Endodermal cell (in vitro differentiated cells): ENCODE data around the gene NTN3. TPM values are rescaled to one million over a fixed set of nuclear protein-coding genes. Genes with fewer than 3 reads are reported as not detected.

ENCODE experiments used
- DNase-seq: peaks from one replicate; pipeline ENCODE4 v3.0.0-alpha.2; 2017
- H3K27ac ChIP-seq: 2 replicates; pipeline ENCODE4 v1.5.1; 2013; ENCODE audit warnings: mild to moderate bottlenecking, low read depth, low read length, moderate library complexity
- H3K27me3 ChIP-seq: 2 replicates; pipeline ENCODE4 v1.6.1; 2013; ENCODE audit warnings: mild to moderate bottlenecking, low read length, moderate library complexity; ENCODE audit not compliant: insufficient read depth, control insufficient read depth, poor library complexity, severe bottlenecking
- H3K36me3 ChIP-seq: 2 replicates; pipeline ENCODE4 v1.7.0; 2013; ENCODE audit warnings: mild to moderate bottlenecking, low read length, moderate library complexity; ENCODE audit not compliant: control insufficient read depth, insufficient read depth
- H3K4me1 ChIP-seq: one replicate; pipeline ENCODE4 v1.7.0; 2013; ENCODE audit warnings: low read length; ENCODE audit not compliant: control insufficient read depth, insufficient read depth
- H3K4me3 ChIP-seq: 2 replicates; pipeline ENCODE4 v1.5.1; 2013; ENCODE audit warnings: mild to moderate bottlenecking, low read length, moderate library complexity
- H3K9ac ChIP-seq: 2 replicates; pipeline ENCODE4 v1.6.1; 2013; ENCODE audit warnings: mild to moderate bottlenecking, low read length, moderate library complexity; ENCODE audit not compliant: poor library complexity, severe bottlenecking; ENCODE audit errors: extremely low read depth
- H3K9me3 ChIP-seq: 2 replicates; pipeline ENCODE4 v1.6.1; 2013; ENCODE audit warnings: mild to moderate bottlenecking, low read length, moderate library complexity; ENCODE audit not compliant: control insufficient read depth
- H3K27ac Mint-ChIP-seq: 2 replicates; pipeline ENCODE4 v1.8.0; 2020; ENCODE audit warnings: mixed read lengths
- H3K27me3 Mint-ChIP-seq: 2 replicates; pipeline ENCODE4 v1.8.0; 2021; ENCODE audit warnings: mild to moderate bottlenecking, mixed read lengths; ENCODE audit not compliant: insufficient read depth
- H3K36me3 Mint-ChIP-seq: 2 replicates; pipeline ENCODE4 v1.8.0; 2020; ENCODE audit warnings: low read depth, mixed read lengths
- H3K4me1 Mint-ChIP-seq: 2 replicates; pipeline ENCODE4 v1.8.0; 2020; ENCODE audit warnings: mixed read lengths
- H3K4me3 Mint-ChIP-seq: 2 replicates; pipeline ENCODE4 v1.8.0; 2020; ENCODE audit warnings: mild to moderate bottlenecking, moderate library complexity, mixed read lengths
- H3K9me3 Mint-ChIP-seq: 2 replicates; pipeline ENCODE4 v1.8.0; 2020; ENCODE audit warnings: mild to moderate bottlenecking, mixed read lengths
- CTCF ChIP-seq: fragments of 200-600 bp; sonication (generic); conservative IDR thresholded peaks from 2 replicates; pipeline ENCODE4 v1.5.0; 2021; ENCODE audit warnings: antibody characterized with exemption, mild to moderate bottlenecking
- WGBS, 2 experiments: methylation state at CpG; one replicate each; pipeline versions ENCODE4 v1.1.5 to v1.1.7; 2013; ENCODE audit warnings: missing lambda C conversion rate in 2 of 2, mixed read lengths in 1 of 2; ENCODE audit not compliant: insufficient coverage in 1 of 2, insufficient read length in 1 of 2; 5-methylcytosine and 5-hydroxymethylcytosine counted together
- total RNA-seq, 2 donors: library from RNA; stranded (reverse); fragmentation: NEBNext Ultra II Directional in 1 of 2; extraction: Animal tissue kit (Norgen Biotek cat#: 25700) in 1 of 2; gene quantifications; 2 replicates in 1 of 2; 3 replicates in 1 of 2; pipeline ENCODE4 v1.2.1, GENCODE V29; 2021

Gene NTN3
- total RNA-seq, 2 donors from 2014 or later: 0.48 to 0.62 TPM

- DNase-seq: peak; percentile 62
- 87 to 91% methylated on average over 6 to 8 of the region's 9 CpGs for WGBS, 2 experiments
- Mint-ChIP-seq H3K36me3 (peaks cover 73% of the 10 kb centered on the region), H3K4me3 (no peak overlapping the region), H3K9me3 (no peaks in the 10 kb centered on the region), H3K27me3 (no peaks in the 10 kb centered on the region), H3K4me1 (peaks cover 2% of the 10 kb centered on the region), H3K27ac (peak overlapping the region; percentile 56)
- Histone ChIP-seq H3K4me3 (no peak overlapping the region), H3K27ac (no peak overlapping the region), H3K9ac (peak overlapping the region; percentile 16), H3K4me1 (no peaks in the 10 kb centered on the region), H3K27me3 (no peaks in the 10 kb centered on the region), H3K36me3 (peaks cover 64% of the 10 kb centered on the region), H3K9me3 (no peaks in the 10 kb centered on the region)
- no peak for TF ChIP-seq CTCF
Observed at GRCh38 chr16:2443555-2443954, 27.5 kb upstream of the NTN3 start.

- H3K27me3 ChIP-seq: no peaks in the 10 kb centered on the region
- peaks cover 59% of the 10 kb centered on the region for H3K36me3 ChIP-seq
- Mint-ChIP-seq H3K36me3 (peaks cover 82% of the 10 kb centered on the region), H3K27me3 (no peaks in the 10 kb centered on the region), H3K9me3 (no peaks in the 10 kb centered on the region), H3K4me1 (peaks cover 2% of the 10 kb centered on the region), H3K27ac (no peak overlapping the region), H3K4me3 (no peak overlapping the region)
- no peak overlapping the region for H3K4me3 ChIP-seq
- no peak overlapping the region for H3K27ac ChIP-seq
- no peak for TF ChIP-seq CTCF
- no peaks in the 10 kb centered on the region for H3K9me3 ChIP-seq
- H3K4me1 ChIP-seq: no peaks in the 10 kb centered on the region
- no peak for DNase-seq
- 91 to 94% methylated on average over 9 to 11 of the region's 11 CpGs for WGBS, 2 experiments
- no peak overlapping the region for H3K9ac ChIP-seq
Observed at GRCh38 chr16:2447920-2448583, 23.0 kb upstream of the NTN3 start.

- Histone ChIP-seq H3K4me1 (no peaks in the 10 kb centered on the region), H3K9me3 (no peaks in the 10 kb centered on the region), H3K27me3 (no peaks in the 10 kb centered on the region), H3K36me3 (peaks cover 63% of the 10 kb centered on the region), H3K4me3 (no peak overlapping the region), H3K9ac (no peak overlapping the region), H3K27ac (no peak overlapping the region)
- Mint-ChIP-seq H3K4me3 (no peak overlapping the region), H3K27me3 (no peaks in the 10 kb centered on the region), H3K36me3 (peaks cover 80% of the 10 kb centered on the region), H3K9me3 (no peaks in the 10 kb centered on the region), H3K4me1 (no peaks in the 10 kb centered on the region), H3K27ac (no peak overlapping the region)
- TF ChIP-seq CTCF: no peak
- WGBS, 2 experiments: 96 to 98% methylated on average over 22 to 25 of the region's 25 CpGs
- no peak for DNase-seq
Observed at GRCh38 chr16:2449118-2449517, 22.0 kb upstream of the NTN3 start.
